NCI-H69 (cell line): Measurements from ENCODE around the gene CIRBP.
"Not testable (repeated sequence)": the region's sequence is repeated elsewhere in the genome, so short reads cannot be mapped to it uniquely, and the experiment has no call there.

ENCODE experiments used
- DNase-seq: peaks from one replicate; lab custom pipeline; 2025; lab: John Stamatoyannopoulos, UW

Gene CIRBP

DNA sequence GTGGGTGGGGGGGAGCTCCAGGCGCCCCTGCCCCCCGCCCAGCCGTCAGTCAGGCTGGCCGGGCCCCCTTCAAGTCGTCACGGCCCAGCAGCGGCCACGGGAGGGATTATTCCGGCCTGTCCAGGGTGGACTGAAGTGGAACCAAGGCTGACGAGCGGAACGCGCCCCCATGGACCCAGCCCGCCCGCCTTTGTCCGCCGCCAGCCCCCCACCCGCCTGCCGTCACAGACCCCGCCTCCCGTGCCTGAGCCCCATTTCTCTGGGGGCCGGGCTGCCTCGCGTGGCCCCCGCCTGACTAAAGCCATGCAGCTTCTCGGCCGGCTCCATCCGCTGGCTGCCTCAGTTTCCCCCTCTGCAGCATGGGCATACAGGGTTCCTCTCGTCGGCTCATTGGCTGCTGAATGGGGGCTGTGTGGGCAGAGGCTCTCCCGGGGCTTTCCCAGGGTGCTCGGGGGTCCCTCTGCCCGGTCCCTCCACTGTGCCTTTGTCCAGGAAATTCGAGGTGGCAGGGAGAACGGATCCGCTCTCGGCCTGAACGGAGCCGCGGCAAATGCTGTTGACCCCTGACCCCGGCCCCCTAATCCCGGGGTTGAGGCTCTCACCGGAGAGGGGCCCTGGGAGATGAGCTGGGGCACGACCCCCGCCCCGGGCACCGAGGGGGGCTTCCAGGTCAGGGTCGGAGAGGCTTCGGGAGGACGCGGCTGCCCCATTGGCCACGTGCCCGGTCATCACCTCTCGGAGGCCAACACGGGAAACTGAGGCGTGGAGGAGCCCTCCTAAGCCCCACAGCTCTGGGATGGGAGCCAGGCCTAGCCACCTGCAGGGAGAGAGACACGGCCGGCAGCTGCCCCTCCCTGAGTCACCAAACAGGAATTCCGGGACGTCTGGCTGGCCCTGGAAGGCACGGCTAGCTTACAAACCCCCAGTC is 43.9 kb downstream of the CIRBP start:
- DNase-seq = no peak

GRCh38 chr19:1313695-1314613 is 44.8 kb downstream of the CIRBP start:
- DNase-seq = no peak

GRCh38 chr19:1315470-1316166 is 46.5 kb downstream of the CIRBP start:
- peak; percentile 70 for DNase-seq

GRCh38 chr19:1316466-1316865 is 47.3 kb downstream of the CIRBP start:
- DNase-seq = no peak

- DNase-seq = no peak
Measured at GRCh38 chr19:1317274-1318003, 48.3 kb downstream of the CIRBP start.

DNA sequence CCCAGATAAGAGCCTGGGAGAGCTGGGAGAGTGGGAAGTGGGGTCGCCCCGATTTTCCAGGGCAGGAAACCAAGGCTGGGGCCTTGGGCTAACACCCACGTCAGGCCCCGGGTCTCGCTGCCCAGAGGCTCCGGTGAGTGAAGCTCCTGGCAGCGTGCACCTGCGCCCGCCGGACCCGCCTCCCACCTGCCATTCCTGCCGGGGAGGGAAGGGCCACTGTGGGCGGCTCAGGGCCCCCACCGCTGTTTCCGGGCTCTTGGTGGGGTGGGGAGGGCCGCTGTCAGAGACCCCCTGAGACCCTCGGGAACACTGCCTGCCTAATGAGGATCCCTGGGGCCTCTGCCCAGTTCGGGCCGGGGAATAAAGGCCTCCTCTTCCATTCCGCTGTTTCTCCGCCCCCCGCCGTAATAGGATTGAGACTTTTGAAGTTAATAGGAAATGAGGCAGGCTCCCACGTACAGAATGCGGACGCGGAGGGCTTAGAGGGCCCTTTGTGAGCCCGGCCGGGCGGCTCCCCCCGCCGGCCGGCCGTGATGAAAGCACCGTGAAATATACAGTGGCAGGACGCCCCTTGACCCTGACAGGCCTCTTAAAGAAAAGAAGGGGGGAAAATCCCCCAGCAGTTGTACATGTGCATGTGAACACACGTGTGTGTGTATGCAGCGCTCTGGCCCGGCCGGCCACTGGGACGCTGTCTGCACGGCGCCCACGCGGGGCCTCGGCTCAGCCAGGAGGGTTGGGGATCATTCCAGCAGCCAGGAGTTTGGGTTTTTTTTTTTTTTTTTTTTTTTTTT is 49.7 kb downstream of the CIRBP start:
- DNase-seq = peak; percentile 25

DNA sequence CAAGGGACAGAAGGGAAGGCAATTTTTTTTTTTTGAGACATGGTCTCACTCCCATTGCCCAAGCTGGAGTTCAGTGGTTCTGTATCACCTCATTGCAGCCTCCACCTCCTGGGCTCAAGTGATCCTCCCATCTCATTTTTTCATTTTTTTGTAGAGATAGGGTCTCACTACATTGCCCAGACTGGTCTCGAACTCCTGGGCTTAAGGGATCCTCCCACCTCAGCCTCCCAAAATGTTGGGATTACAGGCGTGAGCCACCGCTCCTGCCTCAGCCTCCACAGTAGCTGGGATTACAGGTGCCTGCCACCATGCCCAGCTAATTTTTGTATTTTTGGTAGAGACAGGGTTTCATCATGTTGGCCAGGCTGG is 51.1 kb downstream of the CIRBP start:
- DNase-seq = not testable (repeated sequence)

DNA sequence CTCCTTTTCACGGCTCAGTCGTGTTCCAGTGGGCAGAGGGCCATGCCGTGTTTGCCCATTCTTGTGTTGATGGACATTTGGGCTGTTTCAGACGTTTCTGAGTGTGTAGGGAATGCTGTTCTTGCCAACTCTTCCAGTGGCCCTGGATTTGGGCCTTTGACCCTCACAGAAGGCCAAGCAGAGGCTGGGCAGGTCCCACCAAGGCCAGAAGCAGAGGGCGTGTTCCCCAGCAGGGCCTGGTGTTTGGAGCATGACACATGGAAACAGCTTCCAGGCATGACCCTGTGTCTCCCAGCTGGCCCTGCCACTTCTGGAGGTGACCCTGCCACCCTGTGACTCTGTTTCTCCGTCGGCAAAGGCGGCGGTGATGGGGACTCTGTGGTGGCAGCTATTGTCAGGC is 52.4 kb downstream of the CIRBP start:
- DNase-seq = no peak

DNA sequence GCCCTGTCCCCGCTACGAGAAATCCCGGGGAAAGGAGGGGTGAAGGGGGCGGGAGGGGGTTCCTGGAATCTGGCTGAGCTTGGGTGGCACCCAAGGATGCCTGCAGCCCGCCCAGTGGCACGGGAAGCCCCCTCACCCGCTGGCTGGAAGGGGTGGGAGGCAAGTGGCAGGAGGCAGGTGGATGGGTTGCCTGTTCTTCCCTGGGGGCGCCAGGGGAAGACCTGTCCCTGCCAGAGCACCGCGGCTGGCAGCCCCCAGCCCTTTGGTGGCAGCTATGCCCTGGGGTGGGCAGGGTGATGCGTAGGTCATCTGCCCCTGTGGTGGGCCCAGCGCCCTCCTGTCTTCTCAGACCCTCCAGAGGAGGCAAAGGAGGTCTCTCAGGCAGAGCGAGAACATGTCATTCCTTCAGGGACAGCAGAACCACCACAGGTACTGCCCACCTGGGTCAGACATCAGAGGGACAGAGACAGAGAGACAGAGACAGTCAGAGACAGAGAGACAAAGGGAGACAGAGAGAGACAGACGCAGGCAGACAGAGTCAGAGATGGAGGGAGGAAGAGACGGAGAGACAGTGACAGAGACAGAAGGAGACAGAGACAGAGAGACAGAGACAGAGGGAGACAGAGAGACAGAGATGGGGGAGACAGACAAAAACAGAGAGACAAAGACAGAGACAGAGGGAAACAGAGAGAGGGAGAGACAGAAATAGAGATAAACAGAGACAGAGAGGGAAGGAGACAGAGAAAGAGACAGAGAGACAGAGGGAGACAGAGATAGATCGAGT is 53.3 kb downstream of the CIRBP start:
- DNase-seq = no peak

DNA sequence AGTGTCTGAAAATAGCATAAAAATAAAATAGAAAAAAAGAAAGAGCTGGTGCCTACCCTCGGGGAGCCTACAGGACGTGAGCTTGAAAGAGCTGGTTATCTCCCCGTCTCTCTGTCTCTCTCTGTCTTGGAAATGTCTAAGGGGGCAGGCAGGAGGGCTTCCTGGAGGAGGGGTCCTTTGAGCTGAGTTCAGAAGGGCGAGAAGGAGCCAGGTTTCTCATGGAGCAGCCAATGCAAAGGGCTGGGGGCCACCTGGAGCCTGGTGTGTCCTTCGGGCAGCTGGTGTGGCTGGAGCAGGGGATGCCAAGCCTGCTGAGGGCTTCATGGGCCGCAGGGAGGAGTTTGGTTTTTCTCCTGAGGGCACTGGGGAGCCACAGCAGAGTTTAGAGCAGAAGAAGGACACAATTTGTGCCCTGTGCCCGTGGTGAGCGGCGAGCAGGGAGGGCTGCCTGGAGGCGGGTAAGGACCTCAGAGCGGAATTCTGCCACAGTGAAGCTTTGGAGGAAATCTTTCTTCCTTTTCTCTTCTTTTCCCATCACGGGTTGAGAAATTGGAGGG is 55.2 kb downstream of the CIRBP start:
- DNase-seq = no peak
